KG1 (cell line): ENCODE data around the gene DHX58.
A peak's percentile ranks its signal among the peaks of the same experiment; 100 is the strongest.

ENCODE experiments used
- DNase-seq: peaks from one replicate; lab custom pipeline; 2025; lab: John Stamatoyannopoulos, UW

Gene DHX58

DNA sequence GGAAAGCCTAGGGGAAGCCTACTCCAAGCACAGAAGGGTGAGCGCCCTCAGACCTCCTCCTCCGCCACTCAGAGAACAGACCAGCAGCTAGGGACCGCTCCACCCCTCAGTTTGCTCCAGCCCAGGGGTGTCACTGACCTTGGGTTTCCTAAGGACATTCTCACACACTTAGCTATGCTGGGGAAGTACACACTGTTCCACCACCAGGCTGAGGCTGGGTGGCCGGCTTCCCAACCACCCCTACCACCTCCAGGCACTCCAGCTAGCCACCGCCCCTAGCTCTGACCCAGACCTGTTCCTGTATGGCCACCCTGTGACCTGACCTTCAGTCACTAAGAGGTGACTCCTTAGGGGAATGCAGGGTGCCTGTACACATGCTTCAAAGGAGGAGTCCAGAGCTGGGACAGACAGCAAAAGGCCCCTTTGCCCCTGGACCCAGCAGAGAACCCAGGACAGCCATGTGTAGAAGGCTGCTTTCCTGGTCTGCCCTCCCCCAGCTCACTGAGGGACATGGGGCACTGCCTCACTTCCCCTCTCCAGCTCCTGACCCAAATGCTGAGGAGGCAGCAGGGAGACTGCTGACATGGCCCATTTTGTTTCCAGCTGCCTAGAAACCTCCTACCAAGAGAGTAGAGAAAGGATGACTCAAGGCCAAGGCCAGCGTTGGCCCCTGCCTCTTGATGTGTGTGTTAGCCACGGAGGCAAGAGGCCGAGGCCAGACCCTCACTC lies 16.8 kb upstream of the DHX58 start:
- no peak for DNase-seq

DNA sequence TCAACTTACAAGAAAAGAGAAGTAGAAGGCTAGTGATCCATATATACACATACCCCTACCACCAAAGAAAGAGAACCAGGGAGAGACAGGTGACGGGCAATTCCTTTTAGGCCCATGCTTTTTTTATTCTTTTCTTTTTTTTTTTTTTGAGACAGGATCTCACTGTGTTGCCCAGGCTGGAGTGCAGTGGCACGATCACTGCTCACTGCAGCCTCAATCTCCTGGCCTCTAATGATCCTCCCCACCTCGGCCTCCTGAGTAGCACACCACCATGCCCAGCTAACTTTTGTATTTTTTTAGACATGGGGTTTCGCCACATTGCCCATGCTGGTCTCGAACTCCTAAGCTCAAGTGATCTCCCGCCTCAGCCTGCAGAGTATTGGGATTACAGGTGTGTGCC lies 14.9 kb upstream of the DHX58 start:
- no peak for DNase-seq

DNA sequence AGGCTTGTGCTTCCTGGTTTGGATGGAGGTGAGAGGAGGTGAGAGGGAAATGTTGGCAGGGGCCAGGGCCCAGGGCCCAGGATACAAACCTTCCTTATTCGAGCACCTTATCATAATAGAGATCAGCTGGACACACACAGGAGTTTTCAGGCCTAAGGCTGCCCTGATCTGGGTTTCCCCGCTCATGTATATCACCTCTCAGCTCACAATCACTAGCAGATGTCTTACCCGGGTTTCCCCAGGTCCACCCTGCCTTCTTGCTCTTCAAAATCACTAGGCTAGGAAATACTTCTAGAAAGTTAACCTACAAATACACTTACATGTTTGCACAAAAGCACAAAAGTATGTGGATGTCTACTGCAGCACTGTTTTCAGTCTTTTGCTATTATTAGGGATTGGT lies 14.3 kb upstream of the DHX58 start:
- no peak for DNase-seq

DNA sequence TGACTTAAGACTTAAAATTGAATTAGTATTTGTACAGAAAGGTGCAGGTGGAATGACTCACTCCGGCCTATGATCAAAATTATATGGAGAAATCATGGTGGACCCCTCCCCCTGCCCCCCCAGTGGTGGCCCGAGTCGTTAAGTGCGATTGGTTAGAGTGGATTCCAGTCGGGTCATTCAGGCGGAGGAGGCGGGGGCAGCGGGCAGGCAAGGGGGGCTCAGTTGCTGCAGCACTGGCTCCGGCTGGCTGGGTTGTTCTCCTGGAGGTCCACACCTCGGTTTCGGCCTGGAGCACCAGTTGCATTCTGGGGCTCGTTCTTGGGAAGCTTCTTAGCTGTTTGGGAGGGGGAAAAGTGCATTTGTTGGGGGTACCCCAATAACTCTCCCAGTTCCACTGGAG lies 13.1 kb upstream of the DHX58 start:
- no peak for DNase-seq

DNA sequence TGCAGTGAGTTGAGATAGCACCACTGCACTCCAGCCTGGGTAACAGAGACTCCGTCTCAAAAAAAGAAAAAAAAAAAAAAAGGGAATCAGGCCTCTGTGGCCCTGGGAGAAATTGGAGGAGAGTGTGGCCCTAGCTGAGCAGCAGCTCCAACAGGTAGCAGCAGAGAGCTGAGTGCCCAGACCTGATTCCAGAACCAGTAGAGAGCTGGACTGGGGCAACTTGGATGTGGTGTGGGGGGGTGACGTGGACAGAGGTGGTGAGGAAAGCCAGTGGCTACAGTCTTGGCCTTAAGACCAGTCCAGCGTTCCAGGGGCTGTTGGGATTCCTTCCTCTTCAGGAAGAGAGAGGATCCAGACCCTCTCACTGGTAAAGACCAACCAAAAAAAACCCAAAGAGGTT lies 11.7 kb upstream of the DHX58 start:
- DNase-seq: no peak

DNA sequence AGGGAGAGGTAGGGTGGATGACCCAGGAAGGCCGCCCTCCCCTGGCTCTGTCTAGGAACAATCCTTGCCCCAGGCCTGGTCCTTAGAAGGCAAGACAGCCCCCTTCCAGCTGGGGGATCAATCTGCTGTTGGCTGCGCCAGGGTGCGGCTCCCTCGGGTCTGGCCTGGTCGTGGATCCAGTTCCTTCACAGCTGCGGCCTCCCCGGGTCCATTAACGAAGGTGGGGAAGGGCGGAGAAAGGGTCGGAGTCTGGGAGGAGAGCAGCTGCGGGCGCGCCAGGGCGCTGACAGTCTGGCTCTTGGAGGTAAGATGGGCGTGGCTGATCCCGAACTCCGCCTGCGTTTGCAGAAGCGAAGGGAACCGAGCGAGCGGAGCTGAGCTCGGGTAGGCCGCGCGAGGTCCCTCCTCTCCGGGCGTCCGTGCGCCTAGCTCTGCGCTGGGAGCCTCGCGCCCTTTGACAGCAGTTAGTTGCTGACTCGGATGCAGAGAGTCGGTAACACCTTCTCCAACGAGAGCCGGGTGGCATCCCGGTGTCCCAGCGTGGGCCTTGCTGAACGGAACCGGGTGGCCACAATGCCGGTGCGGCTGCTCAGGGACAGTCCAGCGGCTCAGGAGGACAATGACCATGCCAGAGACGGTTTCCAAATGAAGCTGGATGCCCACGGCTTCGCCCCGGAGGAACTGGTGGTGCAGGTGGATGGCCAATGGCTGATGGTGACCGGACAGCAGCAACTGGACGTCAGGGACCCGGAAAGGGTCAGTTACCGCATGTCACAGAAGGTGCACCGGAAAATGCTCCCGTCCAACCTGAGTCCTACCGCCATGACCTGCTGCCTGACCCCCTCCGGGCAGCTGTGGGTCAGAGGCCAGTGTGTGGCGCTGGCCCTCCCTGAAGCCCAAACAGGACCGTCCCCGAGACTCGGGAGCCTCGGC lies 10.1 kb upstream of the DHX58 start, which contains the start of gene HSPB9:
TSS of gene HSPB9 (plus strand) at position 434 of the 933 bp plus-strand sequence. CDS start at position 481, 47 bp downstream.
- no peak for DNase-seq

DNA sequence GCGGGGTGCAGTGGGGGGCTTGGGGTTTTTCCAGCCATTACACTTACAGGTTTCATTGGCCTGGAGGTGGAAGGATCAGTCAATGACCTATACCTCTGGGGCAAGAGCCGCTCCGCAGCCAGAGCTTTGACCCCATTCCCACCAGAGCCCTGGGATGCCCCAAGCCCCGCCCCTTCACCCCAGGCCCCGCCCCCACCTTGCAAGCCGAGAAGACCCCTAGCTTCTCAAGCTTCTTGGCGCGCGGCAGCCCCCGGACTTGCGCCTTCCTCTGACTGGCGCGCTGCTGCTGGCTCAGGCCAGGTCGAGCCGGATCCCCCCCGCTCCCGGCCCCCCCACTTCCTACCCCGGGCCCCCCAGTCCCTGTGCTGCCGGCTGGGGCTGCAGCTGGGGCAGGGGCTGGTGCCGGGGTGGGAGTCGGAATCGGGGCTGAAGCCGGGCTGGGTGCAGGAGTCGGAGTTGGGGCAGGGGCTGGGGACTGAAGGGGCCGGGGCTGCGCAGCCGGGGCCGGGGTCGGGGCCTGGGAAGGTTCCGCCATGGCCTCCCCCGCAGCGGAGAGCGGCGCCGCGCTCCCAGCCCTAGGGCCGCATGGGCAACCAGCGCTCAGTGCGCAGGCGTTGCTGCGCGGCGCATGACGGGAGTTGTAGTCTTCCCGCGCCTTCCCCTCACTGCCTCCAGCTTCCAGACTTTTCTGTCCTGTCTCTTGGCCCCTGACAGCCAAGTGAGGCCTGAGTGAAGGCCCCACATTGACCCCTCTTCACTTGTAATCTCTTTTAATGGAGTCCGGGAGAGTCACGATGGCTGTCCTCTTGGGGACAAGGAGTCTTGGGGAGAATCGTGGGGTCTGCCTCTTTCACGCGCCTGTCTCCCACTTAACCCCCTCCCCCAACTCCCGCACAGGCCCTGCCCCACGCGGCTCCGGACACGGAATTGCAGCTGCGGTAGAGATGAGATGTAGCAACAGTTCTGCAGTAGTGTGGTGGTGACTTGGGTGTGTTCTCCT lies 8.6 kb upstream of the DHX58 start, which contains the start of gene KAT2A:
TSS of gene KAT2A (minus strand) at position 598 of the 1,000 bp plus-strand sequence. CDS start at position 535, 63 bp downstream.
- peak; percentile 79 for DNase-seq

DNA sequence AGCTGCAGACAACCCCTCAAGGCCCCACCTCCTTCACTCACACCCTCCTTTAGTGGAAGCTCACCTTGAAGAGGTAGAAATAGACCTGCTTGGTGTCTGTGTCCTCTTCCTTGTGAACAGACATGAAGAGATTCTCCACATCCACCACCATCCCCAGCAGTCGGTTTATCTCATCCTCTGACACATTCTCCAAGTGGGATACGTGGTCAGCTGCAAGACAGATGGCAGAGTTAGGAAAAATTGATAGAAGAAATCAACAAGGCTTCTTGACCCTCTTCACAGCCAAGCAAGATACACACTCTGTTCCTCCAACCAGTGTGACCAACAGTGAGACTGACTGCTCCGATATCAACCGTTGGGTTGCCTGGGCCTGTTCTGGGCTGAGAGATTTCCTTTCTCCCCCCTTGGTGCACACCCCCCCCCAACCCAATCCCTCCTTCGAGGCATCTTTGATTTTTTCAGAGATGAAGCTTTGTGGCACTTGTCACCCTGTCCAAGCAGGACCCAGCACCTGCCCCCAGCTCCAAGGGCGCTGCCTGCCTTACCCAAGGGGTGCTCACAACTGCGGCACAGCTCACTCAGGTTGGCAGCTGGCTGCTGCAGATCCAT lies 7.8 kb upstream of the DHX58 start:
- no peak for DNase-seq

DNA sequence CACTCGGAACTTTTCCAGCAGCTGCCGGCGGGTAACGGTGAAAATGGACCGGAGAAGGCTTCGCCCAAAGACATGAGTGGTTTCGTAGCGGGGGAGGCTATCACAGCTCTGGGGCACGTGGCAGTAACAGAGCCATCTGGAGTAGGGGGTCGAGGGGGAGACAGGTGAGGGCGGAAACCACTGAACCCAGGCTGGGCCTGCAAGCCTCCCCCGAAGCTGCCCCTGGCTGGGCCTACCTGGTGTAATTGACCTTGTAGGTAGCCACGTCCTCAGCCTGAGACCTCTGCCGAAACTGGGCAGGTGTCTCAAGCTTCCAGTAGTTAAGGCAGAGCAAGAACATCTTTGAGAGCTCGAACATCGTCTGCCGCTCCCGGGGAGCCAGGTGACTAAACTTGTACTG lies 6.8 kb upstream of the DHX58 start:
- no peak for DNase-seq

DNA sequence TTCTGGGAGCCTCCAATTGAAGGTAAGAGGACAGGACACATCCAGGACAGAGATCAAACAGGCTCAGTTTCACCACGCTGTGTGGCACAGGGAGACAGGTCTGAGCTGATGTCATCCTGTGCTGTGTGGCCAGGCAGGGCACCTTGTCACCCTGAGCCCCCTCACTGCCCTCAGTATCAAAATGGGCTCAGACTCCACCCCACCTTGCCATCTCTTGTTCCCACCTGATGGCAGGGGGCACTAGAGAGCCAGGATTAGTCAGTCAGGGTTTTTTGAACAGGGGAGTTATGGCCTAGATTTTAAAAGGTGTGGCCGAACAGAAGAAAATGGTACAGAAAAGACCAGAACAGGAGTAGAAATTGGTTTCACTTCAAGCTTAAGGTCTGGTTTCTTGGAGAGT lies 6.0 kb upstream of the DHX58 start:
- peak; percentile 13 for DNase-seq

DNA sequence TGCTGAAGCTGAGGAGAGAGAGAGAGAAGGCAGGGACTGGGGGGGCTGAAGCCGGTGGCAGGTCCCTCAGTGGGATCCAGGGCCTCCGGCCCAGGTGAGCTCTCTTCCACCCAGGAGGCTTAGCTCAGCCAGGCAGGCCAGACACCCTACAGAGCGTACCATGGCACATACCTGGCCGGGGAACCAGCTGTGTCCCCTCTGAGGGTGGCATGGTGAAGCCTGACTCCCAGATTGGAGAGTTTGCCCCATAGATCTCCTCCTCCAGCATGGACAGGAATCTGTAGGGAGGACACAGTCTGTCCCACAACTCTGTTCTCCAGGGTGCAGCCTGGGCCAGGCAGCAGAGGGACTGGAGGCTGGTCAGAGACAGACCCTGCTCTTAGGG lies 5.6 kb upstream of the DHX58 start:
- DNase-seq: no peak

DNA sequence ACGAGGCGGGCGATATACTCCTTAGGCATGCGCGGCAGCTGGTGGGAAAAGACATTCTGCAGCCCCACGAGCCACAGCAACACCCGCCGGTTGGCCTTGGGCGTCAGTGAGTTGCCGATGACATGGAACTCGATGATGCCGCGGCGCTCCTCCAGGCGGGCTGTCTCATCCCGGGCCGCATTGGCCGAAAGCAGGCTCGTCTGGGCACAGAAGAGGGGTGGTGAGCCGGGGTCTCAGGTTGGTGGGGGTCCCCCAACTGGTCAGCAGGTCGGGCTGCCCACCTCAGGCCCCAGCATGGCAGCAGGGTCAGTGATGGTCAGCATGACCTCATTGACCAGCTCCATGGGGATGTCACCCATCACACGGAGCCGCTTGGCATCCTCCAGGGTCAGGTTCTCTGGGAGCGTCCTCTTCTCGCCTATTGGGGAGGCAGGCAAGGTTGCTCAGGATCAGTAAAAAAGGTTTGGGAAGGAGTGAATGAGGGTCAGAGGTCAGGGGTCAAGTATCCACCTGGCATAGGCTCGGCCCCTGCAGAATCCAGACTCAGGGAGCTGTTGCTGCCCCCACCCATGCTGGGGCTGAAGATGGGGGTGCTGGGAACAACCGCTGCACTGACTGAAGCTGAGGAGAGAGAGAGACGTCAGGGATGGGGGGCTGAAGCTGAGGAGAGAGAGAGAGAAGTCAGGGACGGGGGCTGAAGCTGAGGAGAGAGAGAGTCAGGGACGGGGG lies 5.0 kb upstream of the DHX58 start:
- DNase-seq: no peak

DNA sequence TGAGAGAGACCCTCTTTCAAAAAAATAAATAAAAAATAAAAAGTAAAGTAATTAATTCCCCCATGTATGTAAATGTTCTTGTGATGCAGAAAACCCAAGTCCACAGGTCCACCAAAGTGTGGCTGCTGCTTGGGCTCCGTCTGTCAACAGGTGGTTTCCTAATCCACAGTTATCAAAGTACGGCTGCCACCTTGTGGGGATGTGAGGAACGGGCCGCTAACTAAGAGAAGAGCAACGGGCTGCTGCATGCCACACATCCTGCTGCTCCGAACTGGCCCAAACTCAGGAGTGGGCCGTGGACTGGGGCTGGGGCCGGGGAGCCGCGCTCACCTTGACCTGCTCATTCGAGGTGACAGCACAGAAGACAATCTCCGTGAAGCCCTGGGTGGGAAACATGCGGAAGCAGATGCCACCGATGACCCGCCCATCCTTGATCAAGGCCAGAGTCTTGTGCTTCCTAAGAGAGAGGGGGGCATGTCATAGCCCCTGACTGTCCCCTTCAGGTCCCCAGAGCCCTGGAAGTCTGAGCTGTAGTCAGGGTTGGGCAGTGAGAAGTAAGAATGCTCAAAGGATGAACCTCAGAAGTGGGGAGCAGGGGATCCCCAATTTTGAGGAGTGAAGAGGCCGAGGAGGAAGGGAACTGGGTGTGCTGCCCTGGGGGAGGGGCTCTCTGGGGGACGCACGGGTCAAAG lies 4.3 kb upstream of the DHX58 start:
- peak; percentile 69 for DNase-seq

DNA sequence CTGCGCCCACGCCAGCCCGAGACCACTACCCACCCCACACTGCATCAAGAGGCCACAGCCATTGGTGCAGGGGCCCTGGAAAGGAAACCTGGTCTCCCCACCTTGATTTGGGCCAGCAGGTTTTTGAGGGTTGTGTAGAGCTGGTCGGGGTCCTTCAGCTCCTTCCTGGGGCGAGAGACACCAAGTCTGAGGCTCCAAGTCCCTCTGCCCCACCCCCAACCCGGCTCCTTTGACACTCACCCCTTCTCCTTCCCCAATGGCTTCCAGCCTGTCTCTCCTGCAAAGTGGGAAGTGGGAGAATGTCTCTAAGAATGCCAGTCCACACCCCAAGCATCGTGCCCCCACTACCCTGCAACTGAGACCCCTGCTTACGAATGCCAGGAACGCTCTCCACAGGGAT lies 1.6 kb upstream of the DHX58 start:
- DNase-seq: no peak

DNA sequence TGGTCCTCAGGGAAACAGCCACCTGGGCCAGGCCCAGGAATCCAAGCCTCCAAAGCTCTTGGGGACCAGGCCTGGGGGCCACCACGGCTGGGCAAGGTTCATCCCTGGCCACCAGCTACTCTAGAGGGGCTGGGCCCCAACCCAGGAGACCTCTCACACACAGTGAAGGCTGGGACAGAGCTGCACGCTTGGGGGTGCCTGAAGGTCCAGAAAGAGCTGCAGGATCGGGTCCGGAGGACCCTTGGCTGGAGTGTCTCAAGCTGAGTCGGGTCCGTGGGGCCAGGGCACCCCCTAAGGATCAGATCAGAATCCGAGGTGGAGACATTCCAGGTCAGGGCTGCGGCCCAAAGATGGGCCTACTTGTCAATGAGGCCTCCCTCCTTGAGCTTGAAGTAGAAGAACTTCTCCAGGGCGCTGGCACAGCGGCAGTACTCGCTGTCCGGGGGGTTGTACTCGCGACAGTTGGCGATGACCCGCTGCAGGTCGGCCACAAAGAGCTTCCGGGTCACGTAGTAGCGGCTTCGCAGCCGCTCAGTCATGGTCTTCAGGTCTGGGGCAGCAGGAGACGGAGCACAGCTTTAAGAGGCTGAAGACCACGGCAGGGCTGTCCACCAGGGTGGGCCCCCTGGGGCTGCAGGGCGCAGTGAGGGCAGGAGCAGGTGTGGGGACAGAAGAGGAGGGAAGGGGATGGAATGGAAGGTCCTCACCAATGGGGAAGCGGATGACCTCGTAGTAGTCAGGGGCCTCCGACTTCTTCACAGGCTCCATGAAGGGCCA lies 967 bp upstream of the DHX58 start:
- no peak for DNase-seq

DNA sequence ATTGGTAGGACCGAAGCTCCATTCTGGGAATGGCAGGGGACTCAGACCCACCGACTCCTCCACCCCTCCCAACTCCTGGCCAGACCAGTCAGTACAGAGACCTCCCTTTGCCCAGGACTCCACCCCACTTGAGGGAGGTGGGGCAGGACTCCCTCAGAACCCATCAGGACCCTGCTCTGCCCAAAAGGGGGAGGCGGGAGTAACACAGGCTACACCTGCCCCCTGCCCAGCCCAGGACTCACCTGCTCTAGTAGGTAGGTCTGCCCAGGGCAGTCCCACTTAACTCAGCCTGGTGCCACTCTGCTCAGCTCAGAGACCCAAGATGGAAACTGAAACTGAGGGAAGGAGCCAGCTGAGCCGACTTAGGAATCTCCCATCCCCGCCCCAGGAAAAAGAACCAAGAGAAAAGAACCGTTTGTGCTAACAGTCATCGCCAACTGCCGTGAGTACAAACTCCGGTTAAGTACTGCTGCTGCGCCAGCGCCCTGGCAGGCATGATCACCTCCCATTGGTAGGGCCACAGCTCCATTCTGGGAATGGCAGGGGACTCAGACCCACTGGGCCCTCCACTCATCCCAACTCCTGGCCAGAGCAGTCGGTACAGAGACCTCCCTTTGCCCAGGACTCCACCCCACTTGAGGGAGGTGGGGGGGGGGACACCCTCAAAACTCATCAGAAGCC lies 503 bp downstream of the DHX58 start:
- no peak for DNase-seq

DNA sequence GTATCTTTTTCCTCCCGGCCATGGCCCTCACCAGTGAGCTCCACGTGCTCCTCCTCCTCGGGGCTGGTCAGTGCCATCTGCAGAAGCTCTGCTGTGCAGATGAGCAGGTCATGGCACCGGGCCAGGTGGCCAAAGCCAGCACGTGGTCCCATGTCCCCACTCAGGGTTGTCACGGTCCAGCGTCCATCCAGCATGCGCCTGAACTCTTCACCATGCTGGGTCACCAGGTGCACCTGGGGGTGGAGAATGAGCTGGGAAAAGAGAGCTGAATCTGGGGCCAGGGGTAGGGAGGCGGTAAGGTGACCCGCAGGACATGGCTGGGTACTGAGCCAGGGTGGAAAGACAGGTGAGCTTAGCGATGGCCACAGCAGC lies 1.3 kb downstream of the DHX58 start:
- no peak for DNase-seq

DNA sequence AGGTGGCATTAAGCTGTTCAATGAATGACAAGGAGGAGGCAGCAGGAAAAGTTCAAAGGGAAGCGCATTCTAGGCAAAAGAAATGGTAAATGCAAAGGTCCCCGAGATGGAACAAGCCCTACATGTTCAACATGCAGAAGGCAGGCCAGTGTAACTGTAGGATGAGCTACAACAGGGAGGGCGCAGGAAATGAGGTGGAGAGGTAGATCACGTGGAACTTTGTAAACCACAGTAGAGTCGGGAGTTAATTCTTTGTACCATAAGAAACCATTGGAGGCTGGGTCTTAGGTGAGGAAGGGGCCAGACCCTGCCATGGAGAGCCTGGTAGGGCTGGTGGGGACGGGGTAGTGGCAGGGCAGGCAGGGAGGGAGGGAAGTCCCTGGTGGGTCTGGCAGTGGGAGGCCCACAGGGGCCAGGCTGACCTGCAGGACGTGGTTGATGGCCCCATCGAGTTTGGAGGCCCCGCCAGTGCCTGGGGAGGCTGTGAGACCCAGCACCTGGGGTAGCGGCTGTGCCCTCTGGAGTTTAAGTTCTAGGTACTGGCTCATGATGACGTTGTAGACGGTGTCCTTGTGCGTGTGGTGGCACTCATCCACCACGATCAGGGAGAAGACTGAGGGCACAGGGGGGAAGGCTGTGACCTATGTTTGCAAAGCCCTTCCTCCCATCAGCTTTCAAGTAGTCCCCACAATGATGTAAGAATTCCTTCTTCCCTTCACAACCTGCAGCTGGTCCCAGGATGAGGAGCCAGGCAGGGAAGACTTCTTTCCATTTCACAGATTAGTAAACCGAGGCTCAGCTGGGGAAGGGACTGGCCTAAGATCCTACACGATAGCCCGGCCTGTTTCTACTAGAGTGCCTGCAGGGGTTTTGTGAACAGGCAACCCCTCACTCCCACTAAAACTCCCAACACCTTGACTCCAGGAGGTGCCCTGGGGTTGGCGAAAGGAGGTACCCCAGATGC lies 1.9 kb downstream of the DHX58 start:
- no peak for DNase-seq
